GM12878 (cell line): Measurements from ENCODE around the gene FAM186B. TPM values are rescaled to one million over a fixed set of nuclear protein-coding genes. Genes with fewer than 3 reads are reported as not detected.

Experiments
- ATAC-seq: fragments of 200-7000 bp; cut with Tn5 transposase; 3 replicates; pipeline ENCODE4 v1.9.1; 2020; ENCODE audit warnings: mild to moderate bottlenecking, moderate library complexity
- BruUV-seq: library from RNA; stranded (reverse); fragments of 400-500 nt; replicated peaks from 2 replicates; lab custom pipeline; 2021; lab: Mats Ljungman, UMichigan
- CTCF ChIA-PET: fragments of 300-600 bp; sonication (Branson Sonifier 250); formaldehyde crosslinking; extraction: SDS; loops from one replicate; lab custom pipeline; 2021; ENCODE audit warnings: inconsistent platforms; lab: Yijun Ruan, JAX
- POLR2A ChIA-PET: fragments of 350-600 bp; formaldehyde crosslinking; extraction: SDS; loops from one replicate; lab custom pipeline; 2021; ENCODE audit warnings: inconsistent platforms; lab: Charles Lee
- RAD21 ChIA-PET: fragments of 300-600 bp; sonication (Branson Sonifier 250); formaldehyde crosslinking; loops from one replicate; lab custom pipeline; 2023; ENCODE audit warnings: antibody characterized with exemption; ENCODE audit not compliant: unreplicated experiment; lab: Charles Lee
- SMC1A ChIA-PET: fragments of 300-600 bp; sonication (Branson Sonifier 250); formaldehyde crosslinking; loops from one replicate; lab custom pipeline; 2023; ENCODE audit not compliant: unreplicated experiment, uncharacterized antibody; lab: Charles Lee
- DNase-seq: peaks from one replicate; pipeline ENCODE4 v3.0.0-alpha.2; 2011; ENCODE audit warnings: low read depth, low spot score
- FAIRE-seq: peaks from 3 replicates; lab custom pipeline; 2011; peaks lifted over from hg19 to GRCh38; lab: Jason Lieb, UNC
- H2AFZ ChIP-seq: 2 replicates; pipeline ENCODE4 v1.6.0; 2011; ENCODE audit warnings: low read depth, low read length, control low read depth; ENCODE audit not compliant: control insufficient read depth
- H3K27ac ChIP-seq: 2 replicates; pipeline ENCODE4 v1.5.1; 2011; ENCODE audit warnings: control low read depth; ENCODE audit not compliant: control insufficient read depth, insufficient read depth
- H3K27me3 ChIP-seq, 2 experiments: replicated peaks in 1 of 2; 2 replicates each; pipeline versions ENCODE4 v1.6.0 to v1.6.1; 2011; ENCODE audit warnings: low read length in 1 of 2; ENCODE audit not compliant: control insufficient read depth in 2 of 2, insufficient read depth in 2 of 2
- H3K36me3 ChIP-seq, 2 experiments: 2 replicates each; pipeline ENCODE4 v1.5.1; 2011; ENCODE audit warnings: low read length in 1 of 2; ENCODE audit not compliant: control insufficient read depth in 2 of 2, insufficient read depth in 2 of 2
- H3K4me1 ChIP-seq: 2 replicates; pipeline ENCODE4 v1.6.1; 2011; ENCODE audit warnings: mild to moderate bottlenecking, low read length, moderate library complexity, mixed read lengths; ENCODE audit not compliant: control insufficient read depth, insufficient read depth
- H3K4me2 ChIP-seq: 2 replicates; pipeline ENCODE4 v1.6.0; 2011; ENCODE audit warnings: control low read depth; ENCODE audit not compliant: control insufficient read depth, insufficient read depth
- H3K4me3 ChIP-seq: fragments of 200-600 bp; sonication (generic); 2 replicates; pipeline ENCODE4 v1.5.1; 2016
- H3K79me2 ChIP-seq: 2 replicates; pipeline ENCODE4 v1.6.0; 2011; ENCODE audit warnings: low read length; ENCODE audit not compliant: control insufficient read depth, insufficient read depth
- H3K9ac ChIP-seq: 2 replicates; pipeline ENCODE4 v1.8.0; 2011; ENCODE audit warnings: low read length, control low read depth, mixed read lengths; ENCODE audit not compliant: control insufficient read depth, insufficient read depth
- H3K9me3 ChIP-seq: replicated peaks from 3 replicates; pipeline ENCODE4 v1.5.1; 2011; ENCODE audit warnings: mild to moderate bottlenecking, low read length; ENCODE audit not compliant: control insufficient read depth, insufficient read depth
- H4K20me1 ChIP-seq: 2 replicates; pipeline ENCODE4 v1.6.0; 2011; ENCODE audit not compliant: control insufficient read depth, insufficient read depth
- ASH2L ChIP-seq: fragments of 300-600, 200-600 bp; sonication (generic); IDR thresholded peaks from 2 replicates; pipeline ENCODE4 v1.6.1; 2017; ENCODE audit warnings: low read depth, mild to moderate bottlenecking, borderline replicate concordance
- CHD4 ChIP-seq: fragments of 200-600 bp; sonication (generic); IDR thresholded peaks from 2 replicates; pipeline ENCODE4 v1.6.1; 2016; ENCODE audit warnings: mild to moderate bottlenecking
- E2F8 ChIP-seq: fragments of 450-650 bp; IDR thresholded peaks from 2 replicates; pipeline ENCODE4 v1.6.1; 2018; ENCODE audit warnings: mild to moderate bottlenecking, low read depth, moderate library complexity; ENCODE audit not compliant: partially characterized antibody
- HDGF ChIP-seq: fragments of 450-650 bp; IDR thresholded peaks from 2 replicates; pipeline ENCODE4 v1.6.1; 2016; ENCODE audit warnings: antibody characterized with exemption
- PML ChIP-seq: IDR thresholded peaks from 2 replicates; pipeline ENCODE4 v1.6.1; 2012; ENCODE audit warnings: low read length, inconsistent platforms
- RAD21 ChIP-seq: IDR thresholded peaks from 2 replicates; pipeline ENCODE4 v1.6.1; 2011; ENCODE audit warnings: mild to moderate bottlenecking, low read depth, low read length, moderate library complexity; ENCODE audit not compliant: insufficient read depth
- SREBF2 ChIP-seq: IDR thresholded peaks from 2 replicates; pipeline ENCODE4 v1.6.1; 2012; ENCODE audit warnings: mild to moderate bottlenecking, low read length
- ZNF384 ChIP-seq: IDR thresholded peaks from 2 replicates; pipeline ENCODE4 v1.6.1; 2012; ENCODE audit warnings: low read depth, mild to moderate bottlenecking, low read length, improper control_type of control experiment, borderline replicate concordance
- WGBS: methylation state at CpG from one replicate; pipeline ENCODE4 v1.1.6; 2016; ENCODE audit warnings: low lambda C conversion rate; ENCODE audit not compliant: insufficient replicate concordance, insufficient coverage; ENCODE audit errors: missing lambda C conversion rate; 5-methylcytosine and 5-hydroxymethylcytosine counted together
- in situ Hi-C: fragments of 300-500 bp; cut with MboI; formaldehyde crosslinking; loops from 9 replicates; pipeline ENCODE4 v1.14.3; 2018; ENCODE audit warnings: mixed read lengths
- intact Hi-C: fragments of 100-400 bp; cut with micrococcal nuclease; formaldehyde crosslinking; loops from one replicate; pipeline ENCODE4 v1.14.2; 2022; ENCODE audit not compliant: unreplicated experiment
- polyA plus RNA-seq, 11 experiments: library from polyadenylated mRNA; depleted of rRNA in 4 of 11; unstranded in 6 of 11; stranded (reverse) in 5 of 11; fragments of >200 nt; fragmentation: Nextera tagmentation in 4 of 11; fragmentation: Illumina TruSeq in 1 of 11; extraction: Ambion mirVana in 4 of 11; extraction: Trizol in 1 of 11; gene quantifications; 1 replicate in 1 of 11; 2 replicates in 10 of 11; pipeline versions ENCODE4 v1.2.1 to v1.2.3, GENCODE V29; 2011 to 2016; ENCODE audit warnings: inconsistent platforms in 2 of 11, missing spikeins in 2 of 11, low read depth in 1 of 11
- total RNA-seq, 4 experiments: library from RNA; depleted of rRNA in 3 of 4; stranded (reverse); fragments of >200 nt in 3 of 4; fragmentation: Illumina TruSeq in 1 of 4; extraction: Trizol in 1 of 4; gene quantifications; 2 replicates each; pipeline versions ENCODE4 v1.2.1 to v1.2.3, GENCODE V29; 2013 to 2021

The FAM186B gene
- total and polyA plus RNA-seq, 10 of the 15 experiments (the other 5 are each of a cell fraction or from before 2014, with no cell fraction given) = 0.13 to 0.79 (median 0.51) TPM

GRCh38 chr12:49547090-49547690 is 58.2 kb downstream of the FAM186B start:
- H4K20me1 ChIP-seq = no peaks in the 10 kb centered on the region
- no peak overlapping the region for H2AFZ ChIP-seq
- H3K9me3 ChIP-seq = no peaks in the 10 kb centered on the region
- WGBS = 2% methylated on average over 7 of the region's 7 CpGs
- no peak for TF ChIP-seq ZNF384
- no peak for TF ChIP-seq E2F8
- no peak for TF ChIP-seq RAD21
- TF ChIP-seq SREBF2 = no peak
- TF ChIP-seq PML = no peak
- no peak for TF ChIP-seq HDGF
- no peak for TF ChIP-seq CHD4
- TF ChIP-seq ASH2L = no peak
- TF ChIP-seq, all 136 proteins: peak for 0
- POLR2A ChIA-PET = no interaction called here
- BruUV-seq = no TSS peak
- DNase-seq (no peak), FAIRE-seq (no peak), ATAC-seq (no peak)
- CTCF ChIA-PET = interaction anchor here (1.5 kb wide), 1 partner anchor 35 kb away, joined by 3 read pairs; no protein-coding TSS in a partner anchor
- SMC1A ChIA-PET = no interaction called here
- H3K27me3 ChIP-seq = peaks cover 0 to 12% of the 10 kb centered on the region in 2 experiments; a peak in 3 of 4 replicates
- no peak overlapping the region for H3K4me2 ChIP-seq
- no peak overlapping the region for H3K27ac ChIP-seq
- intact Hi-C loops = no loop called here
- RAD21 ChIA-PET = interaction anchor here (0.7 kb wide), 1 partner anchor 9 kb away, joined by 3 read pairs; the partner anchor contains the start of gene KCNH3
- H3K9ac ChIP-seq = no peak overlapping the region
- H3K4me1 ChIP-seq = no peaks in the 10 kb centered on the region; the same call in 1 of the 2 replicates
- no peak overlapping the region for H3K4me3 ChIP-seq
- H3K79me2 ChIP-seq = no peaks in the 10 kb centered on the region
- in situ Hi-C loops = no loop called here
- no peaks in the 10 kb centered on the region for H3K36me3 ChIP-seq
